IMR-90 (cell line): ENCODE results near the gene ACP2. TPM values are rescaled to one million over a fixed set of nuclear protein-coding genes. Genes with fewer than 3 reads are reported as not detected.

Experiments used
- ATAC-seq: fragments of 200-7000 bp; cut with Tn5 transposase; 2 replicates; pipeline ENCODE4 v1.9.1; 2020; ENCODE audit warnings: low read depth, mild to moderate bottlenecking, moderate library complexity
- BruUV-seq: library from RNA; stranded (reverse); fragments of 400-500 nt; replicated peaks from 2 replicates; lab custom pipeline; 2021; lab: Mats Ljungman, UMichigan
- CTCF ChIA-PET: fragments of 300-600 bp; formaldehyde crosslinking; extraction: SDS; loops from one replicate; lab custom pipeline; 2021; ENCODE audit warnings: antibody characterized with exemption; lab: Yijun Ruan, JAX
- POLR2A ChIA-PET: fragments of 300-600 bp; sonication (Branson Sonifier 250); formaldehyde crosslinking; loops from one replicate; lab custom pipeline; 2022; ENCODE audit warnings: antibody characterized with exemption; ENCODE audit not compliant: unreplicated experiment; lab: Charles Lee
- DNase-seq: peaks from one replicate; pipeline ENCODE4 v3.0.0; 2013
- H2AFZ ChIP-seq: replicated peaks from 2 replicates; pipeline ENCODE3; 2013; ENCODE audit warnings: low read length, mild to moderate bottlenecking; ENCODE audit not compliant: poor library complexity
- H2AK5ac ChIP-seq: 2 replicates; pipeline ENCODE4 v1.6.1; 2013; ENCODE audit warnings: low read depth, low read length, inconsistent platforms
- H2AK9ac ChIP-seq: replicated peaks from 2 replicates; pipeline ENCODE3; 2013; ENCODE audit warnings: mild to moderate bottlenecking, low read depth, low read length, moderate library complexity; ENCODE audit not compliant: poor library complexity
- H2BK120ac ChIP-seq: 2 replicates; pipeline ENCODE4 v1.6.1; 2013; ENCODE audit warnings: low read depth, low read length, inconsistent platforms
- H2BK15ac ChIP-seq: 3 replicates; pipeline ENCODE4 v1.6.1; 2013; ENCODE audit warnings: low read depth, low read length, inconsistent platforms
- H2BK20ac ChIP-seq: 2 replicates; pipeline ENCODE4 v1.6.1; 2013; ENCODE audit warnings: low read depth, mild to moderate bottlenecking, inconsistent platforms, low read length, moderate library complexity
- H2BK5ac ChIP-seq: 2 replicates; pipeline ENCODE4 v1.6.1; 2013; ENCODE audit warnings: mild to moderate bottlenecking, low read depth, low read length, inconsistent platforms; ENCODE audit not compliant: poor library complexity, severe bottlenecking
- H3K14ac ChIP-seq: replicated peaks from 2 replicates; pipeline ENCODE4 v1.6.1; 2013; ENCODE audit warnings: low read depth, low read length, inconsistent platforms
- H3K18ac ChIP-seq: 2 replicates; pipeline ENCODE4 v1.6.1; 2013; ENCODE audit warnings: low read depth, low read length, control low read depth
- H3K23ac ChIP-seq: 2 replicates; pipeline ENCODE4 v1.6.1; 2013; ENCODE audit warnings: low read depth, low read length, inconsistent platforms
- H3K27ac ChIP-seq: 2 replicates; pipeline ENCODE4 v1.5.1; 2013; ENCODE audit warnings: mild to moderate bottlenecking, control low read depth, low read length; ENCODE audit not compliant: insufficient read depth
- H3K27me3 ChIP-seq: 2 replicates; pipeline ENCODE4 v1.6.1; 2013; ENCODE audit warnings: low read length; ENCODE audit not compliant: control insufficient read depth, insufficient read depth
- H3K36me3 ChIP-seq: 2 replicates; pipeline ENCODE4 v1.6.1; 2013; ENCODE audit warnings: low read length, mixed read lengths; ENCODE audit not compliant: control insufficient read depth, insufficient read depth
- H3K4ac ChIP-seq: 2 replicates; pipeline ENCODE4 v1.6.1; 2013; ENCODE audit warnings: low read depth, low read length, inconsistent platforms
- H3K4me1 ChIP-seq: 2 replicates; pipeline ENCODE4 v1.6.1; 2013; ENCODE audit warnings: low read length, mixed read lengths; ENCODE audit not compliant: control insufficient read depth, insufficient read depth
- H3K4me2 ChIP-seq: 2 replicates; pipeline ENCODE4 v1.6.1; 2013; ENCODE audit warnings: low read depth, mild to moderate bottlenecking, control low read depth, low read length, moderate library complexity
- H3K4me3 ChIP-seq: 2 replicates; pipeline ENCODE4 v1.5.1; 2013; ENCODE audit warnings: low read depth, mild to moderate bottlenecking, control low read depth, low read length, moderate library complexity; ENCODE audit not compliant: insufficient read depth
- H3K56ac ChIP-seq: 2 replicates; pipeline ENCODE4 v1.6.1; 2013; ENCODE audit warnings: low read length, inconsistent platforms; ENCODE audit not compliant: insufficient read depth; ENCODE audit errors: extremely low read depth
- H3K79me1 ChIP-seq, 2 experiments: 2 replicates each; pipeline ENCODE4 v1.6.1; 2013; ENCODE audit warnings: low read length in 2 of 2, inconsistent platforms in 1 of 2, low read depth in 1 of 2
- H3K9ac ChIP-seq: 2 replicates; pipeline ENCODE4 v1.6.1; 2013; ENCODE audit warnings: low read depth, low read length, control low read depth
- H3K9me1 ChIP-seq: 2 replicates; pipeline ENCODE4 v1.6.1; 2013; ENCODE audit warnings: low read length, inconsistent platforms; ENCODE audit not compliant: insufficient read depth
- H3K9me3 ChIP-seq: 2 replicates; pipeline ENCODE4 v1.6.1; 2013; ENCODE audit warnings: low read length; ENCODE audit not compliant: control insufficient read depth, insufficient read depth
- H4K20me1 ChIP-seq: 2 replicates; pipeline ENCODE4 v1.6.1; 2013; ENCODE audit warnings: low read length, inconsistent platforms; ENCODE audit not compliant: insufficient read depth
- H4K5ac ChIP-seq: 2 replicates; pipeline ENCODE4 v1.6.1; 2013; ENCODE audit warnings: mild to moderate bottlenecking, low read depth, low read length, control low read depth
- H4K8ac ChIP-seq, 2 experiments: 2 replicates each; pipeline ENCODE4 v1.6.1; 2013; ENCODE audit warnings: low read depth in 2 of 2, low read length in 2 of 2, control low read depth in 1 of 2, inconsistent platforms in 1 of 2
- H4K91ac ChIP-seq: 2 replicates; pipeline ENCODE4 v1.6.1; 2013; ENCODE audit warnings: low read depth, low read length, inconsistent platforms; ENCODE audit not compliant: insufficient read depth
- BHLHE40 ChIP-seq: fragments of 150-350 bp; IDR thresholded peaks from 2 replicates; pipeline ENCODE4 v1.6.1; 2016; ENCODE audit warnings: mild to moderate bottlenecking, low read depth, low read length
- CHD1 ChIP-seq: IDR thresholded peaks from 2 replicates; pipeline ENCODE4 v1.6.1; 2012; ENCODE audit warnings: low read depth, low read length, improper control_type of control experiment
- FOS ChIP-seq: fragments of 150-350 bp; IDR thresholded peaks from 2 replicates; pipeline ENCODE4 v1.6.1; 2016; ENCODE audit warnings: low read depth, low read length
- MXI1 ChIP-seq: IDR thresholded peaks from 2 replicates; pipeline ENCODE4 v1.6.1; 2012; ENCODE audit warnings: low read depth, mild to moderate bottlenecking, low read length, moderate library complexity, borderline replicate concordance
- POLR2A ChIP-seq: IDR thresholded peaks from 2 replicates; pipeline ENCODE4 v1.6.1; 2012; ENCODE audit warnings: mild to moderate bottlenecking, low read depth, low read length
- RAD21 ChIP-seq: IDR thresholded peaks from 2 replicates; pipeline ENCODE4 v1.6.1; 2012; ENCODE audit warnings: low read length, improper control_type of control experiment
- WGBS, 2 experiments: methylation state at CpG; one replicate each; pipeline versions ENCODE4 v1.1.5 to v1.1.7; 2013; ENCODE audit warnings: missing lambda C conversion rate in 2 of 2; ENCODE audit not compliant: insufficient read length in 1 of 2; ENCODE audit errors: extremely low coverage in 2 of 2; 5-methylcytosine and 5-hydroxymethylcytosine counted together
- dilution Hi-C: fragments of 300-500 bp; cut with HindIII; formaldehyde crosslinking; loops from one replicate; pipeline ENCODE4 v1.14.3; 2018; ENCODE audit warnings: low sequenced_read_pairs; ENCODE audit not compliant: unreplicated experiment
- in situ Hi-C: fragments of 300-500 bp; cut with MboI; formaldehyde crosslinking; loops from 3 replicates; pipeline ENCODE4 v1.14.3; 2019; ENCODE audit warnings: low sequenced_read_pairs, inconsistent platforms, mixed read lengths
- intact Hi-C: fragments of 100-400 bp; cut with micrococcal nuclease; formaldehyde crosslinking; loops from 2 replicates; pipeline ENCODE4 v1.10.0; 2022
- polyA plus RNA-seq, 3 experiments: library from polyadenylated mRNA; depleted of rRNA; stranded (reverse); fragments of >200 nt; gene quantifications; 2 replicates each; pipeline ENCODE4 v1.2.3, GENCODE V29; 2012; ENCODE audit warnings: low replicate concordance in 1 of 3
- total RNA-seq: library from RNA; depleted of rRNA; stranded (reverse); fragments of >200 nt; gene quantifications from 2 replicates; pipeline ENCODE4 v1.2.3, GENCODE V29; 2012
- TF ChIP-seq, protein P1 (sequence below): fragments of 150-350 bp; IDR thresholded peaks from 2 replicates; pipeline ENCODE4 v1.6.1; 2017; ENCODE audit warnings: mild to moderate bottlenecking, antibody characterized with exemption, low read length, low read depth

Gene ACP2
- total and polyA plus RNA-seq, 2 of the 4 experiments (the other 2 are of a cell fraction): 17.7 to 23.6 TPM

- peak overlapping the region; percentile 98 for H2BK5ac ChIP-seq
- H3K4ac ChIP-seq: peak overlapping the region; percentile 99
- peaks cover 15% of the 10 kb centered on the region for H3K4me1 ChIP-seq
- TF ChIP-seq RAD21 (no peak), MXI1 (peak; percentile 28; the same call in 1 of the 2 replicates), POLR2A (no peak), BHLHE40 (0 out of 2 replicates have a peak, but pooled peaks have one; percentile 30), FOS (peak; percentile 25; the same call in 1 of the 2 replicates), CHD1 (no peak)
- TF ChIP-seq, protein P1, sequence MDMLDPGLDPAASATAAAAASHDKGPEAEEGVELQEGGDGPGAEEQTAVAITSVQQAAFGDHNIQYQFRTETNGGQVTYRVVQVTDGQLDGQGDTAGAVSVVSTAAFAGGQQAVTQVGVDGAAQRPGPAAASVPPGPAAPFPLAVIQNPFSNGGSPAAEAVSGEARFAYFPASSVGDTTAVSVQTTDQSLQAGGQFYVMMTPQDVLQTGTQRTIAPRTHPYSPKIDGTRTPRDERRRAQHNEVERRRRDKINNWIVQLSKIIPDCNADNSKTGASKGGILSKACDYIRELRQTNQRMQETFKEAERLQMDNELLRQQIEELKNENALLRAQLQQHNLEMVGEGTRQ: no peak
- H4K8ac ChIP-seq: peak overlapping the region; percentile 95 to 97; a peak in 3 of 4 replicates
- H3K14ac ChIP-seq: peak overlapping the region; percentile 97
- peak; percentile 87 for DNase-seq
- peak overlapping the region; percentile 21; the same call in 1 of the 2 replicates for H2AK5ac ChIP-seq
- BruUV-seq: no TSS peak
- peaks cover 15% of the 10 kb centered on the region for H3K9me1 ChIP-seq
- H4K5ac ChIP-seq: peak overlapping the region; percentile 3; the same call in 1 of the 2 replicates
- H3K23ac ChIP-seq: peak overlapping the region; percentile 98; the same call in 1 of the 2 replicates
- H3K36me3 ChIP-seq: peaks cover 8% of the 10 kb centered on the region
- peaks cover 23% of the 10 kb centered on the region for H4K20me1 ChIP-seq
- peak overlapping the region; percentile 88 for H3K56ac ChIP-seq
- H3K18ac ChIP-seq: peak overlapping the region; percentile 99; the same call in 1 of the 2 replicates
- peak overlapping the region; percentile 90; the same call in 1 of the 3 replicates for H2BK15ac ChIP-seq
- H4K91ac ChIP-seq: peak overlapping the region; percentile 99
- H3K79me1 ChIP-seq: peaks cover 20 to 48% of the 10 kb centered on the region in 2 experiments
- peak overlapping the region; percentile 67 for H2AFZ ChIP-seq
- in situ Hi-C loops (no loop called here), dilution Hi-C loops (no loop called here), intact Hi-C loops (no loop called here)
- H2BK120ac ChIP-seq: peak overlapping the region; percentile 89
- H3K27me3 ChIP-seq: no peaks in the 10 kb centered on the region
- ChIA-PET CTCF (interaction anchor here (0.6 to 1.3 kb wide), 3 partner anchors 14 to 493 kb away, joined by 3 to 8 read pairs (median 4); no protein-coding TSS in a partner anchor), POLR2A (interaction anchor here (0.5 to 1.4 kb wide), 3 partner anchors 14 to 77 kb away, joined by 3 to 11 read pairs (median 4); partner anchors contain the start of gene NR1H3)
- peak overlapping the region; percentile 92 for H3K4me2 ChIP-seq
- 0% methylated on average over 5 of the region's 12 CpGs; no CpG with 5 or more reads in 1 of the 2 experiments for WGBS, 2 experiments
- peak overlapping the region; percentile 64 for H3K27ac ChIP-seq
- H2AK9ac ChIP-seq: peak overlapping the region; percentile 35
- ATAC-seq: peak; percentile 55
- H3K9me3 ChIP-seq: no peaks in the 10 kb centered on the region
- H2BK20ac ChIP-seq: no peak overlapping the region
- peak overlapping the region; percentile 74 for H3K4me3 ChIP-seq
- peak overlapping the region; percentile 98 for H3K9ac ChIP-seq
Measured at GRCh38 chr11:47216121-47216798, 32.4 kb downstream of the ACP2 start.
